ENCODE data around the gene ATP1A2. TPM values are rescaled to one million over a fixed set of nuclear protein-coding genes. Genes with fewer than 3 reads are reported as not detected.

ATP1A2 gene
- total RNA-seq, 1 donor from 2014 or later: not detected

GRCh38 chr1:160130486-160130885 lies 14.9 kb downstream of the ATP1A2 start:
- Mint-ChIP-seq H3K27me3 (peaks cover 14% of the 10 kb centered on the region), H3K27ac (no peak overlapping the region), H3K36me3 (ENCODE audit: low read depth) (no peaks in the 10 kb centered on the region), H3K4me3 (no peak overlapping the region), H3K9me3 (no peaks in the 10 kb centered on the region), H3K4me1 (no peaks in the 10 kb centered on the region)
- DNase-seq (no peak), ATAC-seq (ENCODE audit: low read depth) (no peak)
- POLR2A ChIA-PET: no interaction called here
- CTCF ChIA-PET: no interaction called here
- intact Hi-C loops (cut with micrococcal nuclease): no loop called here
- TF ChIP-seq CTCF (IDR thresholded peaks at IDR 0.05): no peak

GRCh38 chr1:160130939-160131338 lies 15.4 kb downstream of the ATP1A2 start:
- DNase-seq (no peak), ATAC-seq (ENCODE audit: low read depth) (no peak)
- Mint-ChIP-seq H3K36me3 (ENCODE audit: low read depth) (no peaks in the 10 kb centered on the region), H3K4me1 (no peaks in the 10 kb centered on the region), H3K4me3 (no peak overlapping the region), H3K27ac (no peak overlapping the region), H3K27me3 (peaks cover 14% of the 10 kb centered on the region), H3K9me3 (no peaks in the 10 kb centered on the region)
- POLR2A ChIA-PET: no interaction called here
- no peak for TF ChIP-seq CTCF (IDR thresholded peaks at IDR 0.05)
- CTCF ChIA-PET: no interaction called here
- intact Hi-C loops (cut with micrococcal nuclease): no loop called here

- Mint-ChIP-seq H3K27me3 (peaks cover 15% of the 10 kb centered on the region), H3K36me3 (ENCODE audit: low read depth) (no peaks in the 10 kb centered on the region), H3K27ac (no peak overlapping the region), H3K4me1 (no peaks in the 10 kb centered on the region), H3K4me3 (no peak overlapping the region), H3K9me3 (no peaks in the 10 kb centered on the region)
- intact Hi-C loops (cut with micrococcal nuclease): no loop called here
- no peak for TF ChIP-seq CTCF (IDR thresholded peaks at IDR 0.05)
- ChIA-PET CTCF (no interaction called here), POLR2A (no interaction called here)
- ATAC-seq (ENCODE audit: low read depth) (no peak), DNase-seq (no peak)
These were observed 16.4 kb downstream of the ATP1A2 start for GRCh38 chr1:160131803-160132565.

DNA sequence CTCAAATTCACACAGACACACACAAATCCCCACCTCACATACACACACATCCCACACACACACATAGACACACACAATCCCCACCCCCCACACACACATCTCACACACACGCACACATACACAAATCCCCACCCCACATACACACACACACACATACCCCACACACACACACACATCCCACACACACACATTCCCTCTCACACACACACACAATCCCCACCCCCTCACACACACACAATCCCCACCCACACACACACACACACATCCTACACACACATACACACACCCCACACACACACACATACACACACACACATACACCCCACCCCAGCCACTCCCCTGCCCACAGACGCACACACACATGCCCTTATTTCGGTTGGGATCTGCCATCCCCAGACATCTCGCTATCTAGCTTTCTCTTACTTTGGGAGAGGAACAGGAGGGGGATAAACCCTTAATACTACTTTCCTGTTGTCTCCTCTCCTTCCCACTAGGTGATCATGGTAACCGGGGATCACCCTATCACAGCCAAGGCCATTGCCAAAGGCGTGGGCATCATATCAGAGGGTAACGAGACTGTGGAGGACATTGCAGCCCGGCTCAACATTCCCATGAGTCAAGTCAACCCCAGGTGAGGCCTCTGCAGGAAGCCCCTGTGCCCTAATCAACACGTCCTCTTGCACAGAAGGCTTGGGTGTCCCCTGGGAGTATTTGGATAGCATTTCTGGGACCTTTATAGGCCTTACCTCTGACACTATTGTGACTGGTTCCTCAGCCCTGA lies 18.6 kb downstream of the ATP1A2 start:
- CTCF ChIA-PET: no interaction called here
- Mint-ChIP-seq H3K27ac (no peak overlapping the region), H3K9me3 (no peaks in the 10 kb centered on the region), H3K27me3 (peaks cover 17% of the 10 kb centered on the region), H3K36me3 (ENCODE audit: low read depth) (no peaks in the 10 kb centered on the region), H3K4me1 (no peaks in the 10 kb centered on the region), H3K4me3 (no peak overlapping the region)
- POLR2A ChIA-PET: no interaction called here
- no peak for ATAC-seq (ENCODE audit: low read depth)
- DNase-seq: no peak
- no peak for TF ChIP-seq CTCF (IDR thresholded peaks at IDR 0.05)
- intact Hi-C loops (cut with micrococcal nuclease): no loop called here

DNA sequence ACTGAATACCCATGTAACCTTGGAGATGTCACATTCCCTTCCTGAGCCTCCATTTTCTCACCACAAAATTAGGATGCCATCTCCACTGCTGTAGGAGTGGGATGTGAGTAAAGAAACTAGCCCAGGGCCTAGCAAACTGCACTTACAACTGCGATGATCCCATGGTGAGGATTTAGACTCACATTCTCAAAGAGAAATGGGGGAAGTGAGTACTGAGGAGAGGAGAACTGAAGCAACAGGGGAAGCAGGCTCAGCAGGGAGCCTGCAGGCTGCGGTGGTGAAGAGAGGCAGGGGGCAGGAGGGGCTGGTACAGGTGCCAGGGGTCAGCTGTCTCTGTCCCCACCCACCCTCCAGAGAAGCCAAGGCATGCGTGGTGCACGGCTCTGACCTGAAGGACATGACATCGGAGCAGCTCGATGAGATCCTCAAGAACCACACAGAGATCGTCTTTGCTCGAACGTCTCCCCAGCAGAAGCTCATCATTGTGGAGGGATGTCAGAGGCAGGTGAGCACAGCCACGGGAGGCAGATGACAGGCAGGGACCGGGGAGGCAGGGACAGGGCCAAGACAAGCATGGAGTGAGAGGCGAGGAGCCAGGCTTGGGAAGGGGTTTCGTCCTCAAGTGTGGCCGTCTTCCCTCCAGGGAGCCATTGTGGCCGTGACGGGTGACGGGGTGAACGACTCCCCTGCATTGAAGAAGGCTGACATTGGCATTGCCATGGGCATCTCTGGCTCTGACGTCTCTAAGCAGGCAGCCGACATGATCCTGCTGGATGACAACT lies 19.4 kb downstream of the ATP1A2 start:
- Mint-ChIP-seq H3K36me3 (ENCODE audit: low read depth) (no peaks in the 10 kb centered on the region), H3K9me3 (no peaks in the 10 kb centered on the region), H3K27ac (no peak overlapping the region), H3K4me3 (no peak overlapping the region), H3K4me1 (no peaks in the 10 kb centered on the region), H3K27me3 (peaks cover 15% of the 10 kb centered on the region)
- no peak for TF ChIP-seq CTCF (IDR thresholded peaks at IDR 0.05)
- ChIA-PET POLR2A (no interaction called here), CTCF (no interaction called here)
- intact Hi-C loops (cut with micrococcal nuclease): no loop called here
- no peak for DNase-seq
- ATAC-seq (ENCODE audit: low read depth): no peak
